HG02759 (cell line): ENCODE measurements around the gene PIP5K1B.
A peak's percentile ranks its signal among the peaks of the same experiment; 100 is the strongest.

ENCODE experiments used
- ATAC-seq: cut with Tn5 transposase; IDR thresholded peaks from one replicate; pipeline ENCODE4 v1.9.1; 2021; ENCODE audit warnings: mild to moderate bottlenecking, moderate library complexity; ENCODE audit not compliant: unreplicated experiment

PIP5K1B gene

GRCh38 chr9:68897577-68898145, 192.6 kb downstream of the PIP5K1B start:
- no peak for ATAC-seq

DNA sequence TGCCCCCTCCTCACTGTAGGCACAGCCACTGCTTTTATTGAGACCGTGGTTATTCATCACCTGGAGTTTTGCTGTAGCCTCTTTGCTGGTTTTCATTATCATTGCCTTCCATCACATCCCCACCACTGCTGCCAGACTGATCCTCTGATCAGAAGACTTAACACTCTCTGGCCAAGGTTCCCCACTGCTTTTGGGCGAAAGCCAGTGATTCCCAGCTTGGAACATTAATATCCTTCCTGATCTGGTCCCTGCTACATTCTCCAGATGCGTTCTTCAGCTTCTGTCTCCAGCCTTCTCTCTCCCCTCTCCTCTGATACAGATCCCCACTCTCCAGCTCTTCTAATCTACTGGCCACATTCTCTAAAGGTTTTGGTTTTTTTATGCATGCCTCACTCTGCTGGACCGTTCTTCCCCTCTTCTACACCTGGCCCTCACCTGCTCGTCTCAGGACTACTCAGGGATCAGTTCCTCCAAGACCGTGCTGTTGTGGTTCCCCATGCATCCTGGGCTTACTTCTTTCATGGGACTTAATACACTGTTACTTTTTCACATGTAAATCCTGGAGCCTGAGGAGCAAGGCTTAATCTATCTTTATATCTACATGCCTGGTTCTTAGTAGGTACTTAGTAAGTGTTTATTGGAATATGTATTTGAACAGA, 193.9 kb downstream of the PIP5K1B start:
- no peak for ATAC-seq

- no peak for ATAC-seq
Observed at GRCh38 chr9:68904454-68904853, 199.4 kb downstream of the PIP5K1B start.

DNA sequence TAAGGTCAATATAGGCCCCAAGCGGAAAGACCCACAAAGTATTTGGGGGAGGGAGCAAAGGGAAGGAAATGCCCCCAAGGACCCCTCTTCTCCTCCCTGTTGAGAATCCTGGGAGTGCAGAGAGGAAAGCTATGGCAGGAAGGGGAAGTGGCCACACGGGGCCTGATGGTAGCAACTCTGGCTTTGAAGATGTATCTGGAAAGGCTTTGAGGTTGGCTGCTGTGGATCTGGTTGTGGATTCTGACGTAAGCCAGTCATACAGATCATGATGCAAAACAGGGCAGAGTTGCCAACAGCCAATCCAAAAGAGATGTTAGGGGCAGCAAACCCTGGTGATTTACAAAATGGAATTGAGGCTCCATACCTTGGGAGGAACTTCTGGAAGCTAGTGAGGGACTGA, 200.1 kb downstream of the PIP5K1B start:
- ATAC-seq, result no peak

DNA sequence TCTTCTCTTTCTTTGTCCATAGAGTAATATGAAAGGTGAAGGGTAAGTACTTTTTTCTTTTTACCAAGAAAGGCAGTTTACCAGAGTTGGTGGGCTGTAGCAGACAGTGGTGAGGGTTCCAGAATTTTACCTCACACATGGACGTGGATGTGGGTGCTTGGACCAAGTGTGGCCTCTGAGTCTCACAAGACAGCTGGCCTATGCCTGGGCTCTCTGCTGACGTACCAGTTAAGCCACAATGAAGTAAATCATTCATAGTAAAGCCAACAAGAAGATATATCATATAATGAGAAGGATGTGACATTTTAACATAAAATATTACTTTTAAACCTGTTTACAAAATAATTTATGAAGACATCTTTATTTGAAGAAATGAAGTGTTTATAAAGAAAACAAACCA, 202.9 kb downstream of the PIP5K1B start:
- no peak for ATAC-seq

DNA sequence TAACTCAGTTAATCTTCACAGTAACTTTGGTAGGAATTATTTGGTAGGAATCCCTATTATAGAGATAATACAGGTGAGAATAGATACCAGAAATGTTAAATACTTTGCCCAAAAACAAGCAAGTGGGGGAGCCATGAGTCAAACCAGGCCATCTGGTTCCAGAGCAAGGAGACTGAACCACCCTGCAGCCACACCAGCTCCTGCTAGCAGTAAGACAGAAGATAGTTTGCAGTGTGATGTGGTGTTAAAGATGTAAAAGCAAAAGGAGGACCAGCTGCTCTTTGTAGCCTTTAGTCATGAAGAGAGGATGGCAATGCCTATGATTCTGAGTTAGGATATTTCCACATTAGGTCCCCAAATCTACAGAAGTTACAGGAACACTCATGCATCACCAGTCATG, 207.5 kb downstream of the PIP5K1B start:
- ATAC-seq, result no peak

DNA sequence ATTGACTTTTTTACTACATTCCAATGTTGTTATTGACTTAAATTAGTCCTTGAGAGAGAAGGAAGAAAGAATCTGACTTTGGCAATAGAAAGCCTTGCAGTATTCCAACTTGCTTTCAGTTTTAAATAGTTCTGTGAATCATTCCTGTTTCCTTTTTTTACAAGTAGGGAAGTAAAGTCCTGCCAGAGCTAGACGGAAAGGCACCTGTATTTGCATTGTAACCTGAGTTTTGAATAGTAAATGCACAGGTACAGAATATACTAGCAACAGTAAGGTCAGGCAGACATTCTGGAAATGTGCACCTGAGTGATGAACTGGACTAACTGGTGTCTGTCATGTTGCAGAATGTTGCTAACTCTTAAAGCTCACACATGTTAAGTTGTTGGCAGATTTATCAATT, 208.0 kb downstream of the PIP5K1B start:
- ATAC-seq, result no peak

DNA sequence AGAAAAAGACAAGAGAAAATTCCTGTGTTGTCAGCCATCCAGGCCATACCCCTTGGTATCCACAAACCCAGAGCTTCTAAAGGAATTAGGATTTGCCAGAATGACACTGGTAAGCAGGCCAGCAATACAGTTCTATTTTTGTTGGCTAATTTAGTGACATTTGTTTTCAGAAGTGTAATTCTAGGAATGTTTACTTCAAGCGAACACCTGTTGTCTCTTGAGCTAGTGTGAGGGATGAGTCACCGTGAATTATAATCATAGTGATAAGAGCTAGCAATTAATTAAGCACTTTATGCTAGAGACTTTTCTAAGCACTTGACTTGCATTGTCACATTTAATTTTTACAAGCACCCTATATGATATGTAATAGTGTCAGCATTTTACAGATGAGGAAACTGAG, 209.7 kb downstream of the PIP5K1B start:
- no peak for ATAC-seq

- no peak for ATAC-seq
Observed at GRCh38 chr9:68919661-68920060, 214.6 kb downstream of the PIP5K1B start.

- ATAC-seq, result no peak
Observed at GRCh38 chr9:68920921-68921320, 215.9 kb downstream of the PIP5K1B start.

DNA sequence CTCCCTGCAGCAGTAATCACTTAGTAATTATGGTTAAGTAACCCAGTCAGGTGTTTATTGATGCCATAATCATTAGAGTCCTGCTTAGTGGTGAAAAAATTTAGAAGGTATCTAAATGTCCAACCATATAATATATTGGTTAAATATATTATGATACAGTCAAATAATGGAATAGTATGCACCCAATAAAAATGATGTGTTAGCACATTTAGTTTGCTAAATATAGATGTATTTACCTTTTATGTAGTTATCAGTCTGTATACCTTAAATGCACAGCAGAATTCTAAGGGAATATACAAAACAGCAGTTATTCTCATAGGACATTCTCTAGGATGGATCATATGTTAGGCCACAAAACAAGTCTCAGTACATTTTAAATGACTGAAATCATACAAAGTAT, 218.4 kb downstream of the PIP5K1B start:
- no peak for ATAC-seq

- no peak for ATAC-seq
Observed at GRCh38 chr9:68925175-68925574, 220.1 kb downstream of the PIP5K1B start.

DNA sequence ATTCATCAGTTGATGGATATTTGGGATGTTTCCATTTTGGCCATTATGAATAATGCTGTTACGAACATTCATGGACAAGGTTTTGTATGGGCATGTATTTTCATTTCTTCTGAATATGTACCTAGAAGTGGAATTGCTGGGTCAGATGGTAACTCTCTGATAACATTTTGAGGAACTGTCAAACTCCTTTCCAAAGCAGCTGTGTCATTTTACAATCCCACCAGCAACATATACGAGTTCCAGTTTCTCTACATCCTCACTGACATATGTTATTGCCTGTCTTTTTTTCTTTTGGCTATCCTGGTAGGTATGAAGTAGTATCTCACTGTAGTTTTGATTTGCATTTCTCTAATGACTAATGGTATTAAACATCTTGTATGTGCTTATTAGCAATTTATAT, 222.1 kb downstream of the PIP5K1B start:
- ATAC-seq, result no peak

DNA sequence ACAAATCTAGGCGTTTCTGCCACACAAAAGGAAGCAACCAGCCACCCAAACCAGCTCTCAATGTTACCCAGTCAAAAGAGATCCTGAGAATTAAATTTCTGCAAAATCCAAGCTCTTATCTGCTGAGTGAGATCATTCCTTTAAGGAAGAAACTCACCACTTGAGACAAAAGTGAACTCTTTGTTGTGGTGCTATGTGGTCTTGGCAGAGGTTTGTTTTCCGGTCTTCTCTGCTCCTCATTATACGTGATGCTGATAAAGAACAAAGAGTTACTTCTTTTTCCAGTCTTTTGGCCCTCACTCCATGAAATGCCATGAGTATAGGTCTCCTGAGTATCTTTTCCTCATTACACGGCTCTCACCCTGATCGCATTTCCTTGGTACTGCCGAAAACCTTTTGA, 226.8 kb downstream of the PIP5K1B start:
- no peak for ATAC-seq

DNA sequence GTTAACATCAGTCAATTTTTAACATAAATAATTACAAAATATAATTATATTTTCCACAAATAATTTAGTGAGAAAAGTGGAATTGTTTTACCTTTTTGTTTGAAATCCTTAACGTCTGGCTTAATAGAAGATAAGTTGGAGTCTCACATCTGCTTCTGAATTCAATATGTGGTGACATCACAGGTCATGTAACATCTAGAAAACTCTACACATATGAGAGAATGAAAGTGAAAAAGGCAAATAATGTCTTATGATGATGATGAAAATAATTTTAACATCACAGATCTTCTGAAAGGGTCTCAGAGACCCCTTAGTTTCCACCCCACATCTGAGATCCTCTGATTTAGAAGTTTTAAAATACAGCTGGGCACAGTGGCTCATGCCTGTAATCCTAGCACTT, 227.4 kb downstream of the PIP5K1B start:
- no peak for ATAC-seq

DNA sequence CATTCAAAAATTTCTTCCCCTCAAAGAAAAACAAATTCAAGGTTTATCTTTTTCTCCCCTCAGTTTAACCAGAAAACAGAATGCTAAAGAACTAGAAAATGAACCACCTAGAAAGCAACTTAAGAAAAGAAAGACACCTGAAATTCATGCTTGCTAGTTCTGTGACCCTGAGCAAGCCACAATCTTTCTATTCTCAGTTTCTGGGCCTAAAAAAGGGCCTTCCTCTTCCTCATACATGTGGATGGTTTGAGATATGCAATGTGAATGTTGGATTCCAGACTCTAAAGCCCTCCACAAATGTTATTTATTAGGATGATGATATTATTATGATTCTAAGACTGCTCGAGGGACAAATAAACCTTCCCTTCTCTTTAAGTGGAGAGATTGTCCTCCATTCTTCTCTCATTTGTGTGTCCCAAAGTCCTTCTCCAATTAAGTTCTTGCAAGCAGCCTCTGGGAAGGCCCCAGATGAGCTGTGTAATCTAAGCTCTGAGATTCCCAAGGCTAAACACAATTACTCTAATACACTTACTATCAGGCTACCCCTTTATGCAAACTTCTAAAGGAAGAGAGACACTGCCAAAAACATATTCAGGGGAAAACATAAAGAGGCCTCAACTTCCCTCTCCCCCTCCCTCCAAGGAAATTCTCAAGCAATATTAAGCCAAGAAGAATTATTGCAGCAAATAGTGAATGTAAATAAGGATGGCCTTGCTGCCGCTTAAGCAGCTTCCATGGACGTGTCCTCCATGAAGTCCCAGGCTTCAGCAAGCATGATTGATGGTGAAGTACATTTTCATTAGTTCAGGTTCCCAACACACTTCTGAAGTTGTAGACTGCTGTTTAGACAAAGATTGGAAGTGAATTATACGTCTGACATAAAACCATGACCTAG, 228.6 kb downstream of the PIP5K1B start:
- ATAC-seq, result peak; percentile 96

- no peak for ATAC-seq
Observed at GRCh38 chr9:68934329-68934644, 229.2 kb downstream of the PIP5K1B start.

DNA sequence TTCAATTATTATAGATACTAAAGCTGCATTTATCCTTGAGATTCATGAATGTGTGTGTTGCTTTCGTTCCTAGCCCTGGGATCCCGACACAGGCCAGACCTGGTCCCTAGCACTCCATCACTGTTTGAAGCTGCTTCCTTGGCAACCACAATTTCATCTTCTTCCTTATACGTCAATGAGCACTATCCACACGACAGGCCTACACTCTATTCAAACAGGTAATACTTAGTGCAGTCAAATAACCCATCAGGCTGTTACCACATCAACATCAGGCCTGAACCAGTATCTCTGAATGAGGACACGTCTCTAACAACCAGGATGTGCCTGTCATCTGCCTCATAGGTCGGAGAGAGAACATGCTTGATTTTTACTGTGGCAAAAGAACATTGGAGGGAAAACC, 235.5 kb downstream of the PIP5K1B start:
- no peak for ATAC-seq

DNA sequence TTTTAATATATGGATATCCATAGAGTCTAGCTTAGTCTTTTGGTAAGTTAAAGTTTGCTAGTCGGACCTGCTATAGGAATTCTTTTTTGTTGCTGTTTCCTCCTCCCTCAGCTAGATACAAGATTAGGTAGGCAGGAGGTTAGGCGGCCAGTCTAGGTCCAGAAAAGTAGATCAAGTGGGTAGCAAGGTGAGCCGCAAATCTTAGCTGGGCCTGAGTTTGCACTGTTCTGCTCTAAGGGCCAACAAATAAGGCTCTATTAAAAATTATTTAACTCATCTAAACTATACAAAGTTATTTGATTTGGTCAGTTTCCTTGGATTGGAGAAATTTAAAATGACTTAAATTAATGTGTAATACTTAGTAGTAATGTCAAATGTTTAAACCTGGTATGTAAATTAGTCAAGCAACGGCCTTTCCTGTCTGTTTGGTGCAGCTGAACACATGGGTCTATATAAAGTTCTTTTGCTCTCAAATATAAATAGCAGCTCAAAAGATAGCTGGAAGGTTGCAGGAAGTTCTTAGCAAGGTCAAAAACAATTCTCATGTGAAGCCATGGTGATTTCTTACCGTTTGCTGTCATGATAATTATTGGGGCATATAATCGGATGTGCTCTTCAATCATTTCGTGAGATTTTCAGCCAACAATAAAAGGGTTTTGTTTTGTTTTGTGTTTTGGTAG, 236.9 kb downstream of the PIP5K1B start:
- ATAC-seq, result no peak

GRCh38 chr9:68942790-68943189, 237.8 kb downstream of the PIP5K1B start:
- ATAC-seq, result no peak

GRCh38 chr9:68947015-68947414, 242.0 kb downstream of the PIP5K1B start:
- ATAC-seq, result no peak
